ENCODE measurements around the gene PSMA6. TPM values are rescaled to one million over a fixed set of nuclear protein-coding genes. Genes with fewer than 3 reads are reported as not detected.

The PSMA6 gene
- 100 to 1,000 TPM in 1 of 2 donors, 10 to 100 TPM in 1; 92.3 to 156 TPM for polyA plus RNA-seq

DNA sequence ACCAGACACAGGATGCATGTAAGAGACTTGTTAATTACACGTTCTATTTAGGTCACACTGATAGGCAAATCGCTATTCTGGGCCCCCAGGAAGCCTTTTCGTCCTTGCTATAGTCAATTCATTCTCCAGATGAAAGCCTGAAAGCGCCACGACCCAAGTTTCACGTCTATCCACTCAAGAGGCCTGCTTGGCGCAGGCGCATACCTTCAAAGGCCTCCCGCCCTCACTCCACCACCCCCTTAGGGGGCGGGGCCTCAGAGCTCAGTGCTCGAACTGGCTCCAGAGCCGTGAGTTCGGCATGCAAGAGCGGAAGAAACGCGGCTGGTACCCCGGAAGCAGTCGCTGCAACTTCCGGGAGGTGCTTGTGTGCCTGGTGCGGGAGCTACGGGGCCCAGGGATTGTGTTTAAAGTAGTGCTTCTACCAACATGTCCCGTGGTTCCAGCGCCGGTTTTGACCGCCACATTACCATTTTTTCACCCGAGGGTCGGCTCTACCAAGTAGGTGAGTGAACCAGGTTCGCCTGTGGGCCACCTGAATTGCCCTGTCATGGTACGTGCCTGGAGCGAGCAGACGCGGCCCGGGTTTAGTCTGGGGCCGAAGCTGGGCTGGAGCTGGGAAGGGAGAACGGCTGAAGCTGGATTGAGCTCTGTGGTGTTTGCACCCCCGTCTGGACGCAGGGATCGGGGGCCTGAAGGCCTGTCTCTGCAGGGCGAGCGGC is at the start of gene PSMA6:
Gene PSMA6 (plus strand): TSS at position 332 of the 719 bp plus-strand sequence. CDS start 95 bp downstream, at position 427.
- peaks cover 0 to 3% of the 10 kb centered on the region in 2 donors for H3K36me3 ChIP-seq (ENCODE audit: control insufficient read depth in 2 of 2, insufficient read depth in 2 of 2, low read length in 1 of 2)
- no peaks in the 10 kb centered on the region for H3K4me1 ChIP-seq (ENCODE audit: control insufficient read depth in 2 of 2, insufficient read depth in 2 of 2, low read length in 1 of 2)
- H3K27ac ChIP-seq (ENCODE audit: low read depth in 2 of 2, low read length in 1 of 2): peak within 1 kb of the TSS; percentile 79 to 94
- peak within 1 kb of the TSS; percentile 71 to 87 for H3K4me3 ChIP-seq (ENCODE audit: low read depth in 1 of 2, low read length in 2 of 2)
- no peaks in the 10 kb centered on the region for H3K27me3 ChIP-seq (ENCODE audit: control insufficient read depth in 1 of 2, insufficient read depth in 2 of 2, low read length in 2 of 2)
- WGBS, 2 donors: 0% methylated on average over 40 of the region's 40 CpGs
- H3K9me3 ChIP-seq (ENCODE audit: control insufficient read depth in 2 of 2, insufficient read depth in 1 of 2, low read depth in 1 of 2, low read length in 1 of 2): no peaks in the 10 kb centered on the region

DNA sequence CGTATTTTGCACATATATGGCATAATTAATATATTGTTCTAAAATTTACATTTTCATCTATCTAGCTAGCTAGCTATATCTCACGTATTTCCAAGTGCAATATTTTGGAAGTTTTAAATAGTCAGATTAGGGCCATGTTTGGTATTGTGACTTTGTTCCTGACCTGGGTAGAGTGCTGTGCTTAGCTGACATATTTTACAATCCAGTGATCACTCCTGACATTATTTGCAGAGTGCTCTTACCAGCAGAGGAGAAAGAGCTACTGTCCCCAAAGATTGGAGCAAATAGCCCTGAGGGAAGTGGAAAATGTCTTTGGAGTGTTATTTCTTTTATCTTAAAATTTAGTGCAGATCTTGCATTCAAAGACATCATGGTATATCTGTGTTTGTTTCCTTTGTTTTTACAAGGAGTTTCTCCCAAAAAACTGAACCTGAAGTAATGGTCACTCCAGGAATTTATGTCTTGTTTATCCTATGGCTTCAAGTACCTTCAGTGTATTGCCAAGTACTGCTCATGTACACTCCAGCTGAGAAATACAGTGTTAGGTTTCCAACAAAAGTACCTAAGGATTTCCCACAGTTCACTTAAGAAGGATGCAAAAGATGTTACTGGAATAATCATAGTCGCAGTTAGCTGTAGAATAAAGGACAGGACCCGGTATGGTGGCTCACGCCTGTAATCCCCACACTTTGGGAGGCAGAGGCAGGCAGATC is 49.4 kb upstream of the PSMA6 start:
- Histone ChIP-seq H3K27ac (ENCODE audit: low read depth in 2 of 2, low read length in 1 of 2) (no peak overlapping the region), H3K27me3 (ENCODE audit: control insufficient read depth in 1 of 2, insufficient read depth in 2 of 2, low read length in 2 of 2) (no peaks in the 10 kb centered on the region), H3K4me1 (ENCODE audit: control insufficient read depth in 2 of 2, insufficient read depth in 2 of 2, low read length in 1 of 2) (no peaks in the 10 kb centered on the region), H3K4me3 (ENCODE audit: low read depth in 1 of 2, low read length in 2 of 2) (no peak overlapping the region), H3K36me3 (ENCODE audit: control insufficient read depth in 2 of 2, insufficient read depth in 2 of 2, low read length in 1 of 2) (no peaks in the 10 kb centered on the region), H3K9me3 (ENCODE audit: control insufficient read depth in 2 of 2, insufficient read depth in 1 of 2, low read depth in 1 of 2, low read length in 1 of 2) (no peaks in the 10 kb centered on the region)
- WGBS, 2 donors: 95 to 96% methylated on average over 5 of the region's 5 CpGs

DNA sequence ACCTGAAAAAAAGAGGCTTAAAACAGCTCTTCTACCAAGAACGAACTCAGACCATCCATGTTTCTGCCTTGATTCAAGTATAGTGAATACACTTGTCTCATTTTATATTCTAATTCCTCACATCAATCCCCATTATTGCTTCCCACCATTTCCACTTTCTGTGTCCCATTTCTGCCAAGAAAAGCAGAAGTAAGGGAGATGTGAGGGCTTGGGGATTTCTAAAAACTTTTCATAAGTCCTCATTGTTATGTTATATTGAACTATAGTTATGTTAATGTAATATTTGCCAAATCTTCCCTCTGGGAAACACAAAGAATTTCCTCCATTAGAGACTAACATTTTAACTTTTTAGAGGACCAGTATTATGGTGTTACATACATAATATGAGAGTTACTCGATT is 48.2 kb upstream of the PSMA6 start:
- Histone ChIP-seq H3K4me1 (ENCODE audit: control insufficient read depth in 2 of 2, insufficient read depth in 2 of 2, low read length in 1 of 2) (no peaks in the 10 kb centered on the region), H3K27me3 (ENCODE audit: control insufficient read depth in 1 of 2, insufficient read depth in 2 of 2, low read length in 2 of 2) (no peaks in the 10 kb centered on the region), H3K36me3 (ENCODE audit: control insufficient read depth in 2 of 2, insufficient read depth in 2 of 2, low read length in 1 of 2) (no peaks in the 10 kb centered on the region), H3K9me3 (ENCODE audit: control insufficient read depth in 2 of 2, insufficient read depth in 1 of 2, low read depth in 1 of 2, low read length in 1 of 2) (no peaks in the 10 kb centered on the region), H3K4me3 (ENCODE audit: low read depth in 1 of 2, low read length in 2 of 2) (no peak overlapping the region), H3K27ac (ENCODE audit: low read depth in 2 of 2, low read length in 1 of 2) (no peak overlapping the region)
- WGBS, 2 donors: 90 to 91% methylated on average over 2 of the region's 2 CpGs

DNA sequence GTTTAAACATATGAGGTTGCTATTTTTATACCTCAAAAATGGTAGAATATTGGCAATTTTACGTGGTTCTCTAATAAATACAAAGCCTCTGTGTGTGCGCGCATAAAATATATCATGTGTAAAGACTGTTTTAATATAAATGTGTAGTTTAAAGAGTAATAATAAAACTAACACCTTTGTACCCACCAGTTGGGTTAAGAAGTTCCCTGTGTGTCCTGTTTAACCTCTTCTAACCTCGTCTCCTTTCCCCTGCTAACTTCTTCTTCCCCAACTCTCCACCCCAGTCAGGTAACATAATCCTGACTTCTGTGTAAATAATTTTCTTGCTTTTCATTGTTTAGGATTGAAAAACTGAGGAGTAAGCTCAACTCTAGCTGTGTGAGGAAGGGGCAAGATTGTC is 47.6 kb upstream of the PSMA6 start:
- no peaks in the 10 kb centered on the region for H3K4me1 ChIP-seq (ENCODE audit: control insufficient read depth in 2 of 2, insufficient read depth in 2 of 2, low read length in 1 of 2)
- 80 to 95% methylated on average over 4 of the region's 4 CpGs for WGBS, 2 donors
- no peaks in the 10 kb centered on the region for H3K9me3 ChIP-seq (ENCODE audit: control insufficient read depth in 2 of 2, insufficient read depth in 1 of 2, low read depth in 1 of 2, low read length in 1 of 2)
- H3K27me3 ChIP-seq (ENCODE audit: control insufficient read depth in 1 of 2, insufficient read depth in 2 of 2, low read length in 2 of 2): no peaks in the 10 kb centered on the region
- no peak overlapping the region for H3K4me3 ChIP-seq (ENCODE audit: low read depth in 1 of 2, low read length in 2 of 2)
- no peaks in the 10 kb centered on the region for H3K36me3 ChIP-seq (ENCODE audit: control insufficient read depth in 2 of 2, insufficient read depth in 2 of 2, low read length in 1 of 2)
- H3K27ac ChIP-seq (ENCODE audit: low read depth in 2 of 2, low read length in 1 of 2): no peak overlapping the region

DNA sequence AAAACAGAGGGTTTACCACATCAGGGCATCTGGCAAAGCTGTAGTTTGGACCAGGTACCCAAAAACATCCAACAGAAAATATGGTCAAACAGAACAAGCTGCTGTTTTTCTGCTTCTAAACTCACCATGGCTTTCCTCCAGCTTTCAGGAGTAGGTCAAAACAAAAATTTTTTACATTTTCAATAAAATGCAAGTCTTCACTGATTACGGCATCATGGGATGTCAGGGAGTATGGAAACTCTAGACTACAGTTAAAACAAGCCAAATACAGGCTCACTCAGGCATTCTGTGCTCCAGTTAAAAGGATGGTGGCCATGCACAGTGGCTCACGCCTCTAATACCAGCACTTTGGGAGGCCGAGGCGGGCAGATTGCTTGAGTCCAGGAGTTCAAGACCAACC is 47.1 kb upstream of the PSMA6 start:
- no peaks in the 10 kb centered on the region for H3K4me1 ChIP-seq (ENCODE audit: control insufficient read depth in 2 of 2, insufficient read depth in 2 of 2, low read length in 1 of 2)

DNA sequence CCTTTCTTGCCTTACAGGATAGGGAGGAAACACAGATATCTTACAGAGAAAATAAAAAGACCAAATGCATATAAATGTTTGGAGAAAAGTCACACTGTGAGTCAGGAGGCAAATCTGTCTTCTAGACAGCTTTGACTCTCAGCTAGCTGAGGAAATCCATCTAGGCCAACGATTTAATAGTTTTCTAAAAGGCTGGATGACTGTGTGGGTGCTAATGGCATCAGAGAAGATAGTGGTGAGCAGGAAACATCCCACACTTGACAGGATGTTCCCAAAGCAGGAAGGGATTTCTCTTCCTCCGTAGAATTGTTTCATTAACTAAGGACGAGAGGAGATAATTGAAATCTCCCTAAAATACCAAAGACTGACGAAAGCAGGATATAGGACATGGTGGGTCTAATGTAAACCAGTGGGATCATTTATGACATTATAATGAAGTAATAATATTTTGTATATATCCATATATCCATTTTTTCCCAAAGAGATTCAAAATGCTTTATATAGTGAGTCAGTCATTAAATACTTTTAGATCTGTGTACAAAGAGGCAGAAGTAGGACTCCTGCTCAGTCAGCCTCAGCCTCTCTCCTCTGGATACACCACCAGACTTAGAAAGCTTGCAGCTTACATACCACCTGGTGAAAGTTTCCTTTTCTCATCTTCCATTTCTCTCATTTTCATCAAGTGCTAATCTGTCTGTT is 44.3 kb upstream of the PSMA6 start:
- Histone ChIP-seq H3K4me1 (ENCODE audit: control insufficient read depth in 2 of 2, insufficient read depth in 2 of 2, low read length in 1 of 2) (no peaks in the 10 kb centered on the region), H3K9me3 (ENCODE audit: control insufficient read depth in 2 of 2, insufficient read depth in 1 of 2, low read depth in 1 of 2, low read length in 1 of 2) (no peaks in the 10 kb centered on the region), H3K4me3 (ENCODE audit: low read depth in 1 of 2, low read length in 2 of 2) (no peak overlapping the region), H3K27ac (ENCODE audit: low read depth in 2 of 2, low read length in 1 of 2) (no peak overlapping the region), H3K36me3 (ENCODE audit: control insufficient read depth in 2 of 2, insufficient read depth in 2 of 2, low read length in 1 of 2) (no peaks in the 10 kb centered on the region), H3K27me3 (ENCODE audit: control insufficient read depth in 1 of 2, insufficient read depth in 2 of 2, low read length in 2 of 2) (no peaks in the 10 kb centered on the region)
- 53 to 65% methylated on average over 4 of the region's 4 CpGs for WGBS, 2 donors

More for the DNA sequence above, 47.1 kb upstream of the PSMA6 start:
- Histone ChIP-seq H3K4me3 (ENCODE audit: low read depth in 1 of 2, low read length in 2 of 2) (no peak overlapping the region), H3K9me3 (ENCODE audit: control insufficient read depth in 2 of 2, insufficient read depth in 1 of 2, low read depth in 1 of 2, low read length in 1 of 2) (no peaks in the 10 kb centered on the region), H3K36me3 (ENCODE audit: control insufficient read depth in 2 of 2, insufficient read depth in 2 of 2, low read length in 1 of 2) (no peaks in the 10 kb centered on the region), H3K27ac (ENCODE audit: low read depth in 2 of 2, low read length in 1 of 2) (no peak overlapping the region), H3K27me3 (ENCODE audit: control insufficient read depth in 1 of 2, insufficient read depth in 2 of 2, low read length in 2 of 2) (no peaks in the 10 kb centered on the region)
- 98 to 100% methylated on average over 4 of the region's 4 CpGs for WGBS, 2 donors

DNA sequence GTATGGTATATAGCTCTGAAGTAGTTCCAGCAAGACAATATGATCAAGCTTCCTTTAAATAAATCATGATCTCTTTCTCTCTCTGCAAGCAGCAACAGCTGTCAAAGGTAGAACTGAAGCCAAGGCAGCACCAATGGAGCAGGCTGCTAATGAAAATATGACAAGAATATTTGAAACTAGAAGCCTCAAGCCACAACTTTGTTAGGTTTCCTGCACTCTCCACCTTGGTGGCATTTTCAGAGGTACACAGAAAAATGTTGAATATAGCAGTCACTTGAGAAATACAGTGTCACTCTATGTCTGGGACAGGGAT is 43.8 kb upstream of the PSMA6 start:
- no peaks in the 10 kb centered on the region for H3K4me1 ChIP-seq (ENCODE audit: control insufficient read depth in 2 of 2, insufficient read depth in 2 of 2, low read length in 1 of 2)
- no peaks in the 10 kb centered on the region for H3K36me3 ChIP-seq (ENCODE audit: control insufficient read depth in 2 of 2, insufficient read depth in 2 of 2, low read length in 1 of 2)
- H3K27ac ChIP-seq (ENCODE audit: low read depth in 2 of 2, low read length in 1 of 2): no peak overlapping the region
- H3K27me3 ChIP-seq (ENCODE audit: control insufficient read depth in 1 of 2, insufficient read depth in 2 of 2, low read length in 2 of 2): no peaks in the 10 kb centered on the region
- no peak overlapping the region for H3K4me3 ChIP-seq (ENCODE audit: low read depth in 1 of 2, low read length in 2 of 2)
- H3K9me3 ChIP-seq (ENCODE audit: control insufficient read depth in 2 of 2, insufficient read depth in 1 of 2, low read depth in 1 of 2, low read length in 1 of 2): no peaks in the 10 kb centered on the region

DNA sequence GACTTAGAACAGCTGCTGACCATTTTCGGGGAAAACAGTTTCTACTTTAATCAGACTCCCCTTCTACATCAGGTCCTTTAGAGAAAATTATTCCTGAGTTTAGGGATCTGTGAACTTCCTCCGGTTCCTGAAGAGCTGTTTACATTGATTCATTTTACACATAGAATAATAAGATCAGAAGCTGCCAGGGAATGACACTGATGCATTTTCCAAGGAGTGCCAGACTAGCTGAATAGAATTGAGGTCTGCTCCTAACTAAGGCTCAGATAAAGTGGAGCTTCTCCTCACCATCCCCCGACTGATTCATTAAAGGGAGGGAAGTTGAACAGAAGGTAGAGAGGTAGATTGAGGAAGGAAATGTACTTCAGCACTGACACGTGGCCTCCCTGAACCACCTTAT is 41.9 kb upstream of the PSMA6 start:
- WGBS, 2 donors: 81 to 84% methylated on average over 4 of the region's 4 CpGs
- H3K4me3 ChIP-seq (ENCODE audit: low read depth in 1 of 2, low read length in 2 of 2): no peak overlapping the region
- H3K4me1 ChIP-seq (ENCODE audit: control insufficient read depth in 2 of 2, insufficient read depth in 2 of 2, low read length in 1 of 2): no peaks in the 10 kb centered on the region
- H3K36me3 ChIP-seq (ENCODE audit: control insufficient read depth in 2 of 2, insufficient read depth in 2 of 2, low read length in 1 of 2): no peaks in the 10 kb centered on the region
- no peak overlapping the region for H3K27ac ChIP-seq (ENCODE audit: low read depth in 2 of 2, low read length in 1 of 2)
- no peaks in the 10 kb centered on the region for H3K9me3 ChIP-seq (ENCODE audit: control insufficient read depth in 2 of 2, insufficient read depth in 1 of 2, low read depth in 1 of 2, low read length in 1 of 2)
- H3K27me3 ChIP-seq (ENCODE audit: control insufficient read depth in 1 of 2, insufficient read depth in 2 of 2, low read length in 2 of 2): no peaks in the 10 kb centered on the region

DNA sequence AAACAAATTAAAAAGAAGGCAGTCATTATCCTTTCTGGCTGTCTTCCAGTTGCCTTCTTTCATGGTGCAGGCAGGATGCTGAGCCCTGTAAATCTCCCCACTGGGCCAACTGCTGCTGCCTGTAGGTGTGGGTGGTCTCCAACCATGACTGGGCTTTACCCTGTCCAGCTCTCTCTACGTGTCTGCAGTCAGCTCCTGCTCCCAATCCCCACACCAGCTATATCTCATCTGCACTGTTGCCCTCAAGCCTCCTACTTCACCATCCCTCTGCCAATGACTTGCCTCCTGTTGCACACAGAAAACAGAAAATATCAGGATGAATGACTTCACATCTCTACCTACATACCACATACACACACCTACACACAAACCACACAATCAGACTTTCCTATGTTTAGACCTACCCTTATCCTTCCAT is 39.7 kb upstream of the PSMA6 start:
- Histone ChIP-seq H3K27ac (ENCODE audit: low read depth in 2 of 2, low read length in 1 of 2) (no peak overlapping the region), H3K4me3 (ENCODE audit: low read depth in 1 of 2, low read length in 2 of 2) (no peak overlapping the region), H3K9me3 (ENCODE audit: control insufficient read depth in 2 of 2, insufficient read depth in 1 of 2, low read depth in 1 of 2, low read length in 1 of 2) (no peaks in the 10 kb centered on the region), H3K4me1 (ENCODE audit: control insufficient read depth in 2 of 2, insufficient read depth in 2 of 2, low read length in 1 of 2) (no peaks in the 10 kb centered on the region), H3K27me3 (ENCODE audit: control insufficient read depth in 1 of 2, insufficient read depth in 2 of 2, low read length in 2 of 2) (no peaks in the 10 kb centered on the region), H3K36me3 (ENCODE audit: control insufficient read depth in 2 of 2, insufficient read depth in 2 of 2, low read length in 1 of 2) (no peaks in the 10 kb centered on the region)
- 62 to 85% methylated on average over 1 of the region's 1 CpG for WGBS, 2 donors

Data from esophagus (tissue), 2 donors.